Activated CD4-positive, alpha-beta T cell treated with anti-CD3 and anti-CD28 coated beads, Interleukin-2, amount 10 ng/mL, durations not matched to agents 24 days and 14 days (primary cell): Measurements from ENCODE around the gene ACBD3. TPM values are rescaled to one million over a fixed set of nuclear protein-coding genes. Genes with fewer than 3 reads are reported as not detected.

Experiments used
- DNase-seq: peaks from one replicate; pipeline ENCODE4 v3.0.0; 2022
- H3K27ac Mint-ChIP-seq: one replicate; pipeline ENCODE4 v1.8.0; 2022; ENCODE audit warnings: mild to moderate bottlenecking, mixed read lengths
- H3K27me3 Mint-ChIP-seq: one replicate; pipeline ENCODE4 v1.8.0; 2022; ENCODE audit warnings: mixed read lengths
- H3K36me3 Mint-ChIP-seq: one replicate; pipeline ENCODE4 v1.8.0; 2022; ENCODE audit warnings: low read depth, mild to moderate bottlenecking, mixed read lengths
- H3K4me1 Mint-ChIP-seq: one replicate; pipeline ENCODE4 v1.8.0; 2021; ENCODE audit warnings: mixed read lengths
- H3K4me3 Mint-ChIP-seq: one replicate; pipeline ENCODE4 v1.8.0; 2022; ENCODE audit warnings: mild to moderate bottlenecking, moderate library complexity, mixed read lengths
- H3K9me3 Mint-ChIP-seq: one replicate; pipeline ENCODE4 v1.8.0; 2021; ENCODE audit warnings: mixed read lengths
- intact Hi-C: fragments of 100-400 bp; cut with micrococcal nuclease; formaldehyde crosslinking; loops from one replicate; pipeline ENCODE4 v1.15.1; 2023
- total RNA-seq: library from RNA; stranded (reverse); gene quantifications from 2 replicates; pipeline ENCODE4 v1.2.3, GENCODE V29; 2022

Gene ACBD3
- total RNA-seq, 1 donor from 2014 or later = 23.9 TPM

DNA sequence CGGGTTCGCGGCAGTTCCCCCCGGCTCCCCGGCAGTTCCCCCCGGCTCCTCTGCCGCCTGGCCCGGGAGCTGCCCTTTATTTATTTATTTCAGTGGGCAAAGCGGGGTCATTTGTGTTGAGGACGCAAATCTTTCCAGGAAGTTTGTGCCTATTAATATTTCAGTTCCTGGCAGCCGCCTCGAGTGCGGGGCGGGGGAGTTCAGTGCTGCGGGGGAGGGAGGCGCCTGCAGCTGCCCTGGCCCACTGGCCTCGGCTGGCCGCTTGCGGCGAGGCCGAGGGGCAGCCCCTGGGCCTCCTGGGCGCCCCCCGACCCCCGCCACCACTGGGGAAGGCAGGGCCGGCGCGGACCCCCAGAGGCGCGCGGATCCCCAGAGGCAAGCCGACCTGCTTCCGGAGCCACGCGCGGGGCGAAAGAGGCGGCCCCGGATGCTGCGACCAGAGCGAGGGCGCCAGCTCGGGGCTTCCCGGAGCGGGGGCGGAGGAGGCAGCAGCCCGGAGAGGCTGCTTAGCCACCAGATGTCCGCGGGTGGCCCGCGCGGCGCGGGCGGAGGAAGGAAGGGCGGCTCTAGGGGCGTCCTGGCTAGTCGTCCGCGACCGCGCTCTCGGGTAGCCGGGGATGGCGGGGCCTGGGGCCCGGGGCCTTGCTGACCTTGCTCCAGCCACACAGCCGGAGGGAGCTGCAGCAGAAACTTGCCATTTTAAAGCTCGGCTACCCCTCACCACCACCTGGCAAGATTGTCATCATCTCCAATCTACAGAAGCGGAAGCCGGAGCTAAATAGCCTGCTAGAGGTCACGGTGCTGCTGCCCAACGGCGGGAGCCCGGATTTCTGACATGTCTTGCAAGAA is 76.1 kb downstream of the ACBD3 start:
- intact Hi-C loops = loop anchor here (1.0 to 5.0 kb wide), 3 partner anchors 12 to 333 kb away; partner anchors contain the start of gene SRP9

DNA sequence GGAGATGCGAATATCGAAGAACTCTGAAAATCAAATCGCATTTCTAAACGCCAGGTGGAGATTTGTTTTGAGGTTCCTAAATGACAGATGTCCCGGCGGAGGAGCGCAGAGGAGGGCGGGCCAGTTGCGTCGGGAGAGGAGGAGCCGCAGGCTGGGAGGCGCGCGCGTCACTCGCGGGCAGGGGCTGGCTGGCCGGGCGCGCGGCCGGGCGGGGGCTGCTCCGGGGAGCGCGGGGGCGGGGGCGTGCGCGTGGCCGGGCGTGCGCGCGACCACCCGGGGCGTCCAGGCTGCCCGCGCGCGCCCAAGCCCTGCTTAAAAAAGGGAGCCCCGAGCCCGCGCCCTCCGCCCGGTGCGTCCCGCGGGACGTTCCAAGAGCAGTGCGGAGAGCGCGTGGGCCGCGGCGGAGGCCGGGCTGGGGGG is 76.7 kb downstream of the ACBD3 start:
- no peaks in the 10 kb centered on the region for H3K36me3 Mint-ChIP-seq
- H3K9me3 Mint-ChIP-seq = no peaks in the 10 kb centered on the region
- H3K4me3 Mint-ChIP-seq = peak overlapping the region; percentile 89
- DNase-seq = peak; percentile 95
- intact Hi-C loops = loop anchor here (1.0 to 5.0 kb wide), 5 partner anchors 9 to 333 kb away; partner anchors contain the start of gene SRP9
- H3K4me1 Mint-ChIP-seq = peaks cover 24% of the 10 kb centered on the region
- H3K27ac Mint-ChIP-seq = peak overlapping the region; percentile 80
- H3K27me3 Mint-ChIP-seq = peaks cover 8% of the 10 kb centered on the region

More for the DNA sequence above, 76.1 kb downstream of the ACBD3 start:
- H3K4me1 Mint-ChIP-seq = peaks cover 24% of the 10 kb centered on the region
- peak overlapping the region; percentile 76 for H3K27ac Mint-ChIP-seq
- peaks cover 6% of the 10 kb centered on the region for H3K27me3 Mint-ChIP-seq
- H3K4me3 Mint-ChIP-seq = peak overlapping the region; percentile 89
- no peaks in the 10 kb centered on the region for H3K9me3 Mint-ChIP-seq
- peak; percentile 92 for DNase-seq
- no peaks in the 10 kb centered on the region for H3K36me3 Mint-ChIP-seq

DNA sequence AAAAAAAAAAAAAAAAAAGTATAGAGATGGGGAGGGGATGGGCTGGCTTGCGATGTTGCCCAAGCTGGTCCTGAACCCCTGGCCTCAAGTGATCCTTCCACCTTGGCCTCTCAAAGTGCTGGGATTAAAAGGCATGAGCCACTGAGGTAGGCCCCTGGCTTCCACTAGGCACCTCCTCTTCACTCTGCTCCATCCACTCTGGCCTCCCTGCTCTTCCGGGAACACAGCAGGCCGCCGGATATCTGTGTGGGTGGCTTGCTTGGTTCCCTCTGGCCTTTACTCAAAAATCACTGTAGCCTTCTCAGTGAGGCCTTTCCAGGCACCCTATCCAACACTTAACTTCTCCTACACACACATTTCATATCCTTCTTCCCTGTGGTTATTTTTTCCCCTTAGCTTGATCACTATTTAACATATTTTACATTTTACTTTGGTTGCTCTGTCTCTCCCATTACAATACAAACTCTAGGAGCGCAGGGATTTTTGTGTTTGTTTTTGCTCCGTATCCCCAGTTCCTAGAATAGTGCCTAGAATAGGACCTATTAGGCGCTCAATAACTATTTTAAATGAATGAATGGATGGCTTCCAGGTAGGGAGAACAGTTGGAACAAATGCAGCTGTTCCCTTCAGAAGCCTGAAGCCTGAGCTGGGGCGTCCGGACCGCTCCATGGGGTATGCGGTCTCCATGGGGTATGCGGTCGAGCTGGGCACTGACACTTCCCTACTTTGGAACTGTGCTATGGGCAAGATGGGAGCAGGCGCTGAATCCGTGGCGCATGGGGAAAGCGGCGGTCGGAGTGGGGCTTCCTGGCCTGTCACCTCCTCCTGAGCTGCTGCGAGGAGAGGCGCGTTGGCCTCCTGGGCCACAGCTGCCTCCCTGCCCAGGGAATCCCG is 77.4 kb downstream of the ACBD3 start:
- Mint-ChIP-seq H3K27me3 (peaks cover 8% of the 10 kb centered on the region), H3K27ac (peak overlapping the region; percentile 80), H3K4me3 (peak overlapping the region; percentile 89), H3K9me3 (no peaks in the 10 kb centered on the region), H3K36me3 (no peaks in the 10 kb centered on the region), H3K4me1 (peaks cover 24% of the 10 kb centered on the region)
- DNase-seq = no peak
- intact Hi-C loops = loop anchor here (1.0 kb wide), 2 partner anchors 8 to 26 kb away; no protein-coding TSS in a partner anchor

DNA sequence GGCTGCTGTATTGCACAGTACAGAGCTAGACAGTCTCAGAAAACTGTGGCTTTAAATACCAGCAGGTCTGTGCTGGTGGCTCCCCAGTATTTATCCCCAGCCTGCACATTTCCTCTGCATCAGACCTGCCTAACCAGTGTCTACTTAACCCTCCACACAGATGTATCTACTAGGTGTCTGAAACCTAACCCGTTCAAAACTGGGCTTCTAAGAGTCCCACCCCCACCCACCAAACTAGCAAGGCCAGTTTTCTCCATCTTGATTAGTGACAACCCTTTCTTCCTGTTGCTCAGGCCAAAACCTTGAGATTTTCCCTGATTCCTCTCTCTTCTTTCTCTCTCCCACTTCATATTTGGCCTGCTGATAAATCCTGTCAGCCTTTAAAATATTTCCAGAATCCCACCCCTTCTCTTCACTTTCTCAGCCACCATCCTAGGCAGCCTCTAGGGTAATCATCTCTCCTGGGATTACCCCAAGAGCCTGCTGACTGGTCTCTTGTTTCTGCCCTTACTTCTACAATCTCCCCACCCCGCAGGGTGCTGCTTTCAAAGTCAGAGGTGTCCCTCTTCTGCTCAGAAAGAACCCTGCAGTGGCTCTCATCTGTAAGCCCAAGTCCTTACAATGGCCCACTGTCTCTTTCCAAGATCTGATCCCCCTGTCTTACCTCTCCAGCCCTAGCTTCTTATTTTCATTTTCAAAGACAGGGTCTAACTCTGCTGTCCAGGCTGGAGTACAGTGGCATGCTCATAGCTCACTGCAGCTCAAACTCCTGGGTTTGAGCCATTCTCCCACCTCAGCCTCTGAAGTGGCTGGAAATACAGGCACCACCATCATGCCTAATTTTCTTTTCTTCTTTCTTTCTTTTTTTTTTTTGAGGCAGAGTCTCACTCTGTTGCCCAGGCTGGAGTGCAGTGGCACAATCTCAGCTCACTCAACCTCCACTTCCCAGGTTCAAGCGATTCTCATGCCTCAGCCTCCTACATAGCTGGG is 78.8 kb downstream of the ACBD3 start:
- intact Hi-C loops = no loop called here
- H3K27me3 Mint-ChIP-seq = peaks cover 6% of the 10 kb centered on the region
- H3K4me1 Mint-ChIP-seq = peaks cover 24% of the 10 kb centered on the region
- H3K27ac Mint-ChIP-seq = no peak overlapping the region
- no peak for DNase-seq
- H3K36me3 Mint-ChIP-seq = no peaks in the 10 kb centered on the region
- H3K9me3 Mint-ChIP-seq = no peaks in the 10 kb centered on the region
- H3K4me3 Mint-ChIP-seq = no peak overlapping the region

DNA sequence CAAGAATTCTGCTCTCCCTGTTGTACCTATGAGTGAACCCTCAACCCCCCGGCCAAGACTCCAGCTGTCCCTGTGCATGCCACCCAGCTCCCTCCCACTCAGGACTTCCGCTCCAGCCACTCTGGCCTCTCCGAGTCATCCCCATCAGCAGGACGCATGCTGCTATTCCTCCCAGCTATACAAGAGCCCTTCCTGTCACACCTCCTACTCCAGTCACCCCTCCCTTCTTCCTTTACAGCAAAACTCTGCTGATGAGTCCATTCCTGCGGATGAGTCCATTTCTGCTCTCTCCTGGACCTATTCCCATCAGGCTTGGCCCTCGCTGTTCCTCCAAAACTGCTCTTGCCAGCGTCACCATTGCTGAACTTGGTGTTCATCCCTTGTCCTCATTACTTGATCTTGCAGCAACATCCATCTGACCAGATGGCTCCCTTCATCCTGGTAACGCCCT is 81.8 kb downstream of the ACBD3 start:
- intact Hi-C loops = no loop called here
- Mint-ChIP-seq H3K4me3 (no peak overlapping the region), H3K27me3 (peaks cover 2% of the 10 kb centered on the region), H3K4me1 (peaks cover 23% of the 10 kb centered on the region), H3K36me3 (no peaks in the 10 kb centered on the region), H3K9me3 (no peaks in the 10 kb centered on the region), H3K27ac (no peak overlapping the region)
- no peak for DNase-seq

DNA sequence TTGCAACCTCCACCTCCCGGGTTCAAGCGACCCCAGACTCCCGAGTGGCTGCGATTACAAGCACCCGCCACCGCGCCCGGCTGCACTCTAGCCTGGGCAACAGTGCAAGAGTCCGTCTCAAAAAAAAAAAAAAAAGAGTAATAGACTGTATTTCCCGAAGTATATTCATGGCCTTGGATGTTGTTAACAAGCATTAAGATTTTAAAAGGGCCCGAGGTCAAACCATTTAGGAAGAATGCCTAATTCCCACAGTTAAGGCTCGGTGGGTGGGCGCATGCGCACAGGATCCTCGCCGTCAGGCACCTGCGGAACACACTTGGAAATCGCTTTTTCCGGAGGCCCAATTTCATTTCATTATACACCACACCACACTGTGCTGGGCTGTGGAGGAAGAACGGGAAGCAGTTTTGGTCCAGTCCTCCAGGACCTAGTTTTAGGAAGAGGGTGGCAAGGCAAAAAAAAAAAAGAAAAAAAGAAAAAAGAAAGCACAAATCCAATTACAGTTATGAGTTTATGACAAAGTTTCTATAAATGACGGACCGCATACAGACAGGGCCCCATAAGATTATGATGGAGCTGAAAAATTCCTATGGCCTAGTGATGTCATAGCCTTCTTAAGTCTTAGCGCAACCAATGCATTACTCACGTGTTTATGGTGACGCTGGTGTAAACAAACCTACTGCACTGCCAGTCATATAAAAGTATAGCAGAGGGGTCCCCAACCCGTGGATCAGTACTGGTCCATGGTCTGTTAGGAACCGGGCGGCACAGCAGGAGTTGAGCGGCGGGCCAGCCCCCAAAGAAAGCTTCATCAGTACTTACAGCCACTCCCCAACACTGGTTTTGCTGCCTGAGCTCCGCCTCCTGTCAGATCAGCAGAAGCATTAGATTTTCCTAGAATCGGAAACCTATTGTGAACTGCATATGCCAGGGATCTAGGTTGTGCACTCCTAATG is 85.8 kb downstream of the ACBD3 start:
- Mint-ChIP-seq H3K4me3 (peak overlapping the region; percentile 81), H3K27ac (peak overlapping the region; percentile 3), H3K27me3 (peaks cover 16% of the 10 kb centered on the region), H3K4me1 (peaks cover 15% of the 10 kb centered on the region), H3K9me3 (no peaks in the 10 kb centered on the region), H3K36me3 (no peaks in the 10 kb centered on the region)
- peak; percentile 80 for DNase-seq
- intact Hi-C loops = loop anchor here (1.0 kb wide), 1 partner anchor 9 kb away; no protein-coding TSS in a partner anchor

DNA sequence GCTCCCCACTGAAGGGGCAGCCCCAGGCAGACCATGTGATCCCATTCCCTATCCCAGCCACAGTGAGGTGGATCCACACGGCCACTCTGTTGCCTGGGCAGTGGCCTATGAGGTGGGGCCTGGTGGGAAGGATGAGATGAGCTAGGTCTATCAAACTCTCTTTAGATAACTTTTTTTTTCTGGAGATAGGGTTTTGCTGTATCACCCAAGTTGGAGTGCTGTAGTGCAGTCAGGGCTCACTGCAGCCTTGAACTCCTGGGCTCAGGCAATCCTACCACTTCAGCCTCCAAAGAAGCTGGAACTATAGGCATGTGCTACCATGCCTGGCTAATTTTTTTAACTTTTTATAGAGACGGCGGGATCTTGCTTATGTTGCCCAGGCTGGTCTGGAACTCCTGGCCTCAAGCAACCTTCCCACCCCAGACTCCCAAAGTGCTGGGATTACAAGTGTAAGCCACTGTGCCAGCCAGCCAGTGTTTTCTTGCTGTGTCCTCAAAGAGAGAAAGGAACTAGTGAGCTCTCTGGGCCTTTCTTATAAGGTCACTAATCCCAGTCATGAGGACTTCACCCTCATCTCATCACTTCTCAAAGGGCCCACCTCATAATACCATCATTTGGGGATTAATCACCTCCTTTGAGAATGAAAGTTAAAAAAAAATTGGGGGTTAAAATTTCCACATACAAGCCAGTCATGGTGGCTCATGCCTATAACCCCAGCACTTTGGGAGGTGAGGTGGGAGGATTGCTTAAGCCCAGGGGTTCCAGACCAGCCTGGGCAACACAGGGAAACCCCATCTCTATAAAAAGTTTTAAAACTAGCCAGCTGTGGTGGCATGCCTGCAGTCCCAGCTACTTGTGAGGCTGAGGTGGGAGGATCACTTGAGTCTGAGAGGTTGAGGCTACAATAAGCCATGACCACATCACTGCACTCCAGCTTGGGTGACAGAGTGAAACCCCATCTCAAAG is 87.4 kb downstream of the ACBD3 start:
- H3K27me3 Mint-ChIP-seq = peaks cover 17% of the 10 kb centered on the region
- no peaks in the 10 kb centered on the region for H3K9me3 Mint-ChIP-seq
- no peak overlapping the region for H3K27ac Mint-ChIP-seq
- no peak overlapping the region for H3K4me3 Mint-ChIP-seq
- H3K4me1 Mint-ChIP-seq = peaks cover 15% of the 10 kb centered on the region
- DNase-seq = no peak
- intact Hi-C loops = no loop called here
- no peaks in the 10 kb centered on the region for H3K36me3 Mint-ChIP-seq

DNA sequence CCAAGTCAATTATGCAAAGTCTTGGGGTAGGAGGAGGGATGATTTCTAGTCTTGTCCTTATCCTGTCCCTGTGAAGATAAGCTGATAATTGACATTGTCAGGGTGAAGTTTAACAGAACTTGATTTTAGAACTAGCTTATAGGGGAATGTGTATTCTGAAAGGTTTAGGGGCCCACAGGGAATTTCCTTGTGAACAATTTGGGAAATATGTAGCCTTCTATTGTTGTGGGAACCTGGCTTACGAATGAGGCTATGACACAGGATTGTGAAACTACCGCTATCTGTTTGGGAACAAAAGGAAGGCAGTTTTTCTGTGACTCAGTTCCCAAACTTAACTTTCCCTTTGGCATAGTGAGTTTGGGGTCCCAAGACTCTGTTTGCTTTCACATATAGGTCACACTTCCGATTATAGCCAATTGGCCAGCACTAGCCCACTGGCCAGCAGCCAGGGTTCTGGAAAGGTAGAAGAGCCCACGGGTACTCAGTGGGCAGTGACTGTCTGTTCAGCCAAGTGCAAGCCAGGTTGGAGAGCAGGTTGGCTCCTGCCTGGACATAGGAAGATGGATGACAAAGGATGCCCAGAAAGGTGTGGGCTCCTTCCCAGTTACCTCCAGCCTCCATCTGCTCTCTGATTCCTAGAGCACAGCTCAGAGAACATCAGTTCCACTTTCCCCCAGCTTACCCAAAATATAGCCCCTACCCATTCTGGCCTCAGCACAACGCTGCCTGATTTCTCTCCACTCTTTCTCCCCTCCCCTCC is 88.5 kb downstream of the ACBD3 start:
- intact Hi-C loops = no loop called here
- peaks cover 17% of the 10 kb centered on the region for H3K27me3 Mint-ChIP-seq
- no peaks in the 10 kb centered on the region for H3K36me3 Mint-ChIP-seq
- H3K4me3 Mint-ChIP-seq = no peak overlapping the region
- H3K9me3 Mint-ChIP-seq = no peaks in the 10 kb centered on the region
- H3K27ac Mint-ChIP-seq = no peak overlapping the region
- peaks cover 15% of the 10 kb centered on the region for H3K4me1 Mint-ChIP-seq
- DNase-seq = no peak

DNA sequence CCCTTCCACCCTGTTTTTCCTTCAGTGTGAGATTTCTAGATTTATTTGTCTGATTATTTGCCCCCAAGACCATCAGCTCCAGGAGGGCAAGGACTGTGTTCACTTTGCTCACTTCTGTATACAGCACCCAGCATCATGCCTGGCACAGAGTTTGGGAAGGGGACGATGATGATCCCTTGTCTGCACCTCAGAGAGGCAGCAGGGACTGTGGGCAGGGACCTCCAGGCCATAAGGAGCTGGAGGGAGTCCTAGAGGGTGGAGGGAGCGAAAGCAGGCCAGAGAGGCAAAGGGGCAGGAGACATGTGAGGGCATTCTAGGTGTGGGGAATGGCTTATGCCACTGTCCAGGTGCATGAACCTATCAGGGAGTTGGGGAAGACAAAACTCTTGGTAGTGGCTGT is 91.3 kb downstream of the ACBD3 start:
- Mint-ChIP-seq H3K36me3 (no peaks in the 10 kb centered on the region), H3K4me3 (no peak overlapping the region), H3K27me3 (peaks cover 22% of the 10 kb centered on the region), H3K4me1 (peaks cover 9% of the 10 kb centered on the region), H3K27ac (no peak overlapping the region), H3K9me3 (no peaks in the 10 kb centered on the region)
- no peak for DNase-seq
- intact Hi-C loops = no loop called here
